Testis (tissue), 2 donors: ENCODE results near the gene TOPBP1.

Experiments
- CTCF ChIP-seq, 3 experiments: fragments of 450-650 bp in 2 of 3; fragments of 200-600 bp in 1 of 3; sonication (generic) in 1 of 3; IDR thresholded peaks; one replicate each; pipeline ENCODE4 v1.5.1; 2016 to 2019; ENCODE audit warnings: antibody characterized with exemption in 3 of 3, mild to moderate bottlenecking in 2 of 3, moderate library complexity in 1 of 3
- POLR2A ChIP-seq: fragments of 450-650 bp; IDR thresholded peaks from one replicate; pipeline ENCODE4 v1.6.1; 2017; ENCODE audit warnings: antibody characterized with exemption, mild to moderate bottlenecking, moderate library complexity

- TF ChIP-seq CTCF (IDR thresholded peaks at IDR 0.05), result no peak
- TF ChIP-seq POLR2A, result no peak
Measured at GRCh38 chr3:133583396-133583795, 78.3 kb downstream of the TOPBP1 start.
